NCI-H2196 (cell line): Measurements from ENCODE around the gene IRF3.
"Not testable (repeated sequence)": the region's sequence is repeated elsewhere in the genome, so short reads cannot be mapped to it uniquely, and the experiment has no call there.

Source experiments
- DNase-seq: peaks from one replicate; lab custom pipeline; 2025; ENCODE audit not compliant: unreplicated experiment; lab: John Stamatoyannopoulos, UW

The IRF3 gene

GRCh38 chr19:49626226-49626625 lies 39.4 kb downstream of the IRF3 start:
- DNase-seq: no peak

DNA sequence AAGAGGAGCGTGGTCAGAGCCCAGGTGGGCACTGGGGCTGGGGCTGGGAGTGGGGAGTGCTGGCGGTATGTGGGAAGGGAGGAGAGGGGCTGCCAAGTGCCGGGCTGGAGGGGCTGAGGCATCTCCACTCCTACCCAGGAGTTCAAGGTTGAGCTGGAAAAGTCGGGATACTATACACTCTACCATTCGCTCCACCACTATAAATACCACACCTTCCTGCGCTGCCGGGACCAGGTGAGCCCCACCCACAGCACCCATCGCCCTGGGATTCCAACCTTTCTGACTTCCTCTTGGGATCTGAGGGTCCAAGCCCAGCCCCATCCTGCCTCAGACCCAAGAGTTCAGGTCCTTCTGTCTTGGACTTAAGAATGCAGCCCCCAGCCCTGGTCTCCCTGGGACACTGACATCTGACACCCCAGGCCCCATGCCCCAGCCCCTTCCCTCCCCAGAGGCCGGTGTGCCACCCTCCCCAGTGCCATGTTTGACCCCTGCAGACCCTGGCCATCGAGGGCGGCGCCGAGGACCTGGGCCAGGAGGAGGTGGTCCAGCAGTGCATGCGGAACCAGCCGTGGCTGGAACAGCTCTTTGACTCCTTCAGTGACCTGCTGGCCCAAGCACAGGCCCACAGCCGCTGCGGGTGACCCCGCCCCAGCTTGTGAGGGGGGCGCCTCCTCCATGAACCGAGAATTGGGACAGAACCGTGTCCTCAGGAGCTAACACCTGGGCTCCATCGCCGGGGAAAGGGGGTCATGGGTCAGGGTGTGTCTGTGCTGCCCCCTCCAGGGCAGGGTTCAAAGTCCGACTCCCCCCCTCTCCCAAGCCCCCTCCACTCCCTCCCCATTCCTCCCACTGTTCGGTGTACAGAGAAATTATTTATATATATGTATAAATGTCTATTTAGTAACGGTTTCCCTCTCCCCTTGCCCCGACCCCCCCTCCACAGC lies 40.4 kb downstream of the IRF3 start:
- DNase-seq: no peak

- not testable (repeated sequence) for DNase-seq
Observed at GRCh38 chr19:49617860-49618259, 47.8 kb downstream of the IRF3 start.

GRCh38 chr19:49616945-49617344 lies 48.7 kb downstream of the IRF3 start:
- DNase-seq: no peak

GRCh38 chr19:49616532-49616931 lies 49.1 kb downstream of the IRF3 start:
- DNase-seq: no peak

DNA sequence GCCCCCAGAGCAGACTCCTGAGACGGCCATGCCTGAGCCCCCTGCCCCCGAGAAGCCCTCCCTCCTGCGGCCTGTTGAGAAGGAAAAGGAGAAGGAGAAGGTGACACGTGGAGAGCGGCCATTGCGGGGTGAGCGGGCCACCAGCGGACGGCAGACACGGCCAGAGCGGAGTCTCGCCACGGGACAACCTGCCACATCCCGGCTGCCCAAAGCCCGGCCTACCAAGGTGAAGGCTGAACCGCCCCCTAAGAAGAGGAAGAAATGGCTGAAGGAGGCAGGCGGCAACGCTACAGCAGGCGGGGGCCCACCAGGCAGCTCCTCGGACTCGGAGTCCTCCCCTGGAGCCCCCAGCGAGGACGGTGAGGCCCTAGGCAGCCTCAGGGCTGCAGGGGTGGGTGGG lies 49.8 kb downstream of the IRF3 start:
- no peak for DNase-seq

GRCh38 chr19:49614096-49614833 lies 51.4 kb downstream of the IRF3 start:
- DNase-seq: no peak

- peak; percentile 59 for DNase-seq
Observed at GRCh38 chr19:49613374-49613773, 52.3 kb downstream of the IRF3 start.
